A673 (cell line): Measurements from ENCODE around the gene RRH. TPM values are rescaled to one million over a fixed set of nuclear protein-coding genes. Genes with fewer than 3 reads are reported as not detected.

Experiments
- BruUV-seq: library from RNA; stranded (reverse); fragments of 400-500 nt; replicated peaks from 2 replicates; lab custom pipeline; 2021; lab: Mats Ljungman, UMichigan
- CTCF ChIA-PET: fragments of 300-600 bp; sonication (Branson Sonifier 250); formaldehyde crosslinking; loops from one replicate; lab custom pipeline; 2022; ENCODE audit warnings: antibody characterized with exemption; lab: Charles Lee
- POLR2A ChIA-PET: fragments of 300-600 bp; sonication (Branson Sonifier 250); formaldehyde crosslinking; loops from one replicate; lab custom pipeline; 2022; ENCODE audit warnings: antibody characterized with exemption; ENCODE audit not compliant: low non-redundant PET; lab: Charles Lee
- DNase-seq: peaks from one replicate; pipeline ENCODE4 v3.0.0-alpha.2; 2015; ENCODE audit warnings: low spot score
- H3K27ac ChIP-seq: fragments of 200-600 bp; sonication (generic); 2 replicates; pipeline ENCODE4 v1.5.1; 2016; ENCODE audit warnings: mixed run types, low read depth, mild to moderate bottlenecking, mixed read lengths, antibody characterized with exemption, low read length; ENCODE audit not compliant: poor library complexity, severe bottlenecking
- H3K27me3 ChIP-seq: fragments of 200-600 bp; sonication (generic); replicated peaks from 2 replicates; pipeline ENCODE4 v1.6.1; 2017; ENCODE audit warnings: mixed run types, low read depth, mild to moderate bottlenecking, mixed read lengths, antibody characterized with exemption, low read length; ENCODE audit not compliant: insufficient read depth, poor library complexity
- H3K36me3 ChIP-seq: fragments of 200-600 bp; sonication (generic); 2 replicates; pipeline ENCODE4 v1.6.1; 2016; ENCODE audit warnings: mixed run types, mild to moderate bottlenecking, mixed read lengths, antibody characterized with exemption, low read length; ENCODE audit not compliant: insufficient read depth, poor library complexity, severe bottlenecking
- H3K4me1 ChIP-seq: fragments of 200-600 bp; sonication (generic); 2 replicates; pipeline ENCODE4 v1.6.1; 2017; ENCODE audit warnings: mixed run types, mild to moderate bottlenecking, mixed read lengths, antibody characterized with exemption, low read length; ENCODE audit not compliant: insufficient read depth, poor library complexity, severe bottlenecking
- H3K4me3 ChIP-seq: fragments of 200-600 bp; sonication (generic); 2 replicates; pipeline ENCODE4 v1.5.1; 2016; ENCODE audit warnings: low read depth, mixed run types, mild to moderate bottlenecking, mixed read lengths, low read length; ENCODE audit not compliant: poor library complexity, severe bottlenecking
- H3K9me3 ChIP-seq: fragments of 200-600 bp; sonication (generic); 2 replicates; pipeline ENCODE4 v1.6.1; 2016; ENCODE audit warnings: mixed run types, low read depth, mild to moderate bottlenecking, mixed read lengths, antibody characterized with exemption, low read length; ENCODE audit not compliant: poor library complexity, severe bottlenecking
- EZH2 ChIP-seq: fragments of 200-600 bp; sonication (generic); IDR thresholded peaks from 2 replicates; pipeline ENCODE4 v1.6.1; 2017; ENCODE audit warnings: borderline replicate concordance, low read depth, mild to moderate bottlenecking, mixed read lengths, antibody characterized with exemption, low read length; ENCODE audit not compliant: poor library complexity, severe bottlenecking
- intact Hi-C: fragments of 100-400 bp; cut with micrococcal nuclease; formaldehyde crosslinking; loops from one replicate; pipeline ENCODE4 v1.10.0; 2022; ENCODE audit not compliant: unreplicated experiment
- total RNA-seq: library from RNA; stranded (reverse); gene quantifications from 2 replicates; pipeline ENCODE4 v1.2.3, GENCODE V29; 2021
- TF ChIP-seq, protein P1 (sequence below): fragments of 300-800, 200-600 bp; sonication (generic); conservative IDR thresholded peaks from 2 replicates; pipeline ENCODE4 v1.5.1; 2017; ENCODE audit warnings: low read depth, mild to moderate bottlenecking, antibody characterized with exemption, low read length, moderate library complexity, mixed read lengths

The RRH gene
- total RNA-seq, 1 experiment from 2014 or later = 0.47 TPM

DNA sequence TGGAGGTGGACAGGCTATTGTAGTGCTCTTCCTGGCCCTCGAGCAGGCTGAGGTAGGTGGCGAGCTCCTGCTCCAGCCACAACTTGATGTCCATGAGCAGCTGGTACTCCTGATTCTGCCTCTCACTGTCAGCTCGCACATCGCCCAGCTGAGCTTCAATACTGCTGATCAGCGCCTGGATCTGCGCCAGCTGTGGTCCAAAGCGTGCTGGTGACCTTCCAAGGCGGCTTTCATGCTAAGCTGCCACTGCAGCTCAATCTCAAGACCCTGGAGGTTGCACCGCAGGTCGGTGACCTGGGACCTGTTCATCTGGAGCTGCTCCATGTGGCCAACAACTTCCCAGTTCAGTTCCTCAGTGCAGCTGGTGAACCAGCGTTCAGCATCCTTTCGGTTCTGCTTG lies 51.3 kb downstream of the RRH start:
- Histone ChIP-seq H3K4me1 (no peaks in the 10 kb centered on the region), H3K27me3 (no peaks in the 10 kb centered on the region), H3K27ac (no peak overlapping the region), H3K36me3 (no peaks in the 10 kb centered on the region), H3K4me3 (no peak overlapping the region), H3K9me3 (no peaks in the 10 kb centered on the region)
- ChIA-PET POLR2A (interaction anchor here (0.5 kb wide), 1 partner anchor 460 kb away, joined by 23 read pairs; no protein-coding TSS in a partner anchor), CTCF (no interaction called here)
- TF ChIP-seq, protein P1, sequence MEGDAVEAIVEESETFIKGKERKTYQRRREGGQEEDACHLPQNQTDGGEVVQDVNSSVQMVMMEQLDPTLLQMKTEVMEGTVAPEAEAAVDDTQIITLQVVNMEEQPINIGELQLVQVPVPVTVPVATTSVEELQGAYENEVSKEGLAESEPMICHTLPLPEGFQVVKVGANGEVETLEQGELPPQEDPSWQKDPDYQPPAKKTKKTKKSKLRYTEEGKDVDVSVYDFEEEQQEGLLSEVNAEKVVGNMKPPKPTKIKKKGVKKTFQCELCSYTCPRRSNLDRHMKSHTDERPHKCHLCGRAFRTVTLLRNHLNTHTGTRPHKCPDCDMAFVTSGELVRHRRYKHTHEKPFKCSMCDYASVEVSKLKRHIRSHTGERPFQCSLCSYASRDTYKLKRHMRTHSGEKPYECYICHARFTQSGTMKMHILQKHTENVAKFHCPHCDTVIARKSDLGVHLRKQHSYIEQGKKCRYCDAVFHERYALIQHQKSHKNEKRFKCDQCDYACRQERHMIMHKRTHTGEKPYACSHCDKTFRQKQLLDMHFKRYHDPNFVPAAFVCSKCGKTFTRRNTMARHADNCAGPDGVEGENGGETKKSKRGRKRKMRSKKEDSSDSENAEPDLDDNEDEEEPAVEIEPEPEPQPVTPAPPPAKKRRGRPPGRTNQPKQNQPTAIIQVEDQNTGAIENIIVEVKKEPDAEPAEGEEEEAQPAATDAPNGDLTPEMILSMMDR = no peak
- TF ChIP-seq EZH2 = no peak
- intact Hi-C loops = no loop called here
- BruUV-seq = no TSS peak
- no peak for DNase-seq

DNA sequence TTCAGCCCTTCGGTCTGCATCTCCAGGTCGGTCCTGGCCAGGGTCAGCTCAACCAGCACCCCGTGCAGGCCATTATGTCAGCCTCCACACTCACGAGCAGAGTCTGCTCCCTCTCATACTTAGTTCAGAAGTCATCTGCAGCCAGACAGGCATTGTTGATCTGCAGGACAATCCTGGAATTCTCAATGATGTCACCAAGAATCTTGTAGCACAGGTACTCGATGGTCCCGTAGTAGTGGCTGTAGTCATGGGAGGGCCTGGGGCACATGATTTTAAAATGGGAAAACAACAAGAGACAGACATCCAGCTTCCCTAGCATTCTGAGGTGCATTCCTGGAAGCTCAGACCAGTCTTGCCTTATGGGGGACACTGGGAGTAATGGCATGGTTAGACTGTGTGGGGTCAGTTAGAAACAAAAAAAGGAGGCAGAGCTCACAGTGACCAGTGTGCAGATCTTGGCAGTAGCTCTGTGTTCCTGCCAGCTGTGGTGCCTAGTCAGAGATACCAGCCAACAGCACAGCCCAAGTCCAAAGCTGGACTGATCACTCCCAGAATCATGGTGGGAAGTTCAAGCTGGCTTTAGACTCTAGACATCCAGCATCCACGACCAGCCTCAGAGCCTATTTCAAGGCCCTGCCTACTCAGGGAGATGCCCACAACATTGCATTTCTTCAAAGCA lies 52.0 kb downstream of the RRH start:
- CTCF ChIA-PET = no interaction called here

DNA sequence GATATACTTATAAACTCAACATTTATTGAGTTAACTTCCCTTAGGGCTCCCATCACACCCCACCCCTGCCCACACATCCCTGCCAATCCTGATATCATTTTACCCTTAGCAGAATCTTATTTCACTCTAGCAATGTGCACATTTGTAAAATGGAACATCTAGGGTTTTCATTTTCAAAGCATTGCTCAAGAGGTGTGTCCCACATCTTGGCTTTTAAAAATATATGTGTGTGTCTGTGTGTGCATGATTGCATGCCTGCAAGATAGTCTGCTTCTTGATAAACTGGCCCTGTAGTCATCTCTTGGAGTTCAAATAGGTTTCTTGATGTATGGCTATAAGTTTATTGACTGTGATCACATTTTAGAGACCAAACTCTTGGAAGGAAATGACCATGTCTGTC lies 58.5 kb downstream of the RRH start:
- TF ChIP-seq EZH2 = no peak
- TF ChIP-seq, protein P1 = no peak
- Histone ChIP-seq H3K4me3 (no peak overlapping the region), H3K4me1 (peaks cover 12% of the 10 kb centered on the region), H3K36me3 (no peaks in the 10 kb centered on the region), H3K9me3 (no peaks in the 10 kb centered on the region), H3K27me3 (no peaks in the 10 kb centered on the region), H3K27ac (no peak overlapping the region)
- intact Hi-C loops = no loop called here
- ChIA-PET CTCF (no interaction called here), POLR2A (no interaction called here)
- no peak for DNase-seq
- BruUV-seq = no TSS peak

More for the DNA sequence above, 52.0 kb downstream of the RRH start:
- no peaks in the 10 kb centered on the region for H3K9me3 ChIP-seq
- TF ChIP-seq EZH2 = no peak
- TF ChIP-seq, protein P1 = no peak
- intact Hi-C loops = no loop called here
- H3K36me3 ChIP-seq = no peaks in the 10 kb centered on the region
- H3K4me1 ChIP-seq = no peaks in the 10 kb centered on the region
- POLR2A ChIA-PET = interaction anchor here (0.5 kb wide), 1 partner anchor 459 kb away, joined by 23 read pairs; no protein-coding TSS in a partner anchor
- H3K27me3 ChIP-seq = no peaks in the 10 kb centered on the region
- DNase-seq = no peak
- H3K27ac ChIP-seq = no peak overlapping the region
- BruUV-seq = no TSS peak
- H3K4me3 ChIP-seq = no peak overlapping the region
